ENCODE results near the gene IVD. TPM values are rescaled to one million over a fixed set of nuclear protein-coding genes. Genes with fewer than 3 reads are reported as not detected.

IVD gene
- total RNA-seq, 1 experiment from 2014 or later: 93.1 TPM

GRCh38 chr15:40372981-40373380 lies 32.6 kb upstream of the IVD start:
- Histone ChIP-seq H3K18ac (ENCODE audit: insufficient read length, low read depth, low read length) (no peak overlapping the region), H2BK12ac (ENCODE audit: insufficient read length, low read depth, low read length) (no peak overlapping the region), H3K79me2 (ENCODE audit: insufficient read depth, low read length) (no peaks in the 10 kb centered on the region), H2AFZ (ENCODE audit: low read length) (no peak overlapping the region), H4K20me1 (ENCODE audit: control insufficient read depth, insufficient read depth, insufficient read length) (no peaks in the 10 kb centered on the region), H3K4ac (ENCODE audit: low read depth, low read length) (no peak overlapping the region), H2BK20ac (ENCODE audit: low read depth, low read length, poor library complexity, severe bottlenecking) (no peak overlapping the region), H3K27me3 (ENCODE audit: insufficient read depth, low read length) (no peaks in the 10 kb centered on the region; the same call in 1 of the 2 replicates), H4K8ac (replicated peaks; ENCODE audit: insufficient read length, low read depth, low read length) (no peak overlapping the region), H3K9me3 (ENCODE audit: control insufficient read depth, low read depth, low read length) (no peaks in the 10 kb centered on the region), H4K5ac (ENCODE audit: insufficient read length, low read depth, low read length) (no peak overlapping the region), H2AK5ac (ENCODE audit: insufficient read length, low read length) (no peak overlapping the region), H2BK15ac (ENCODE audit: low read depth, low read length) (no peak overlapping the region), H3K56ac (ENCODE audit: insufficient read length, low read depth, low read length) (no peak overlapping the region), H3K14ac (ENCODE audit: insufficient read depth, low read length) (no peak overlapping the region), H3K9ac (ENCODE audit: extremely low read depth, insufficient read length, low read length) (no peak overlapping the region), H3T11ph (ENCODE audit: low read length) (no peak overlapping the region), H2BK5ac (ENCODE audit: insufficient read length, low read length) (no peak overlapping the region), H3K4me2 (ENCODE audit: insufficient read depth, insufficient read length, low read length) (no peak overlapping the region), H4K91ac (ENCODE audit: insufficient read length, low read depth, low read length) (no peak overlapping the region), H2BK120ac (ENCODE audit: low read depth, low read length, poor library complexity, severe bottlenecking) (no peak overlapping the region), H3K23me2 (ENCODE audit: insufficient read length, low read depth, low read length, poor library complexity, severe bottlenecking) (no peaks in the 10 kb centered on the region), H3K79me1 (ENCODE audit: insufficient read depth, low read depth, low read length, poor library complexity, severe bottlenecking) (no peaks in the 10 kb centered on the region), H3K27ac (ENCODE audit: insufficient read length, low read depth, low read length) (no peak overlapping the region), H3K23ac (ENCODE audit: insufficient read length, low read depth, low read length) (no peak overlapping the region), H3K4me1 (ENCODE audit: insufficient read depth, low read length) (peaks cover 6% of the 10 kb centered on the region; the same call in 1 of the 2 replicates)
- peaks cover 18 to 19% of the 10 kb centered on the region in 2 experiments for H3K4me1 Mint-ChIP-seq
- TF ChIP-seq CTCF (conservative IDR thresholded peaks at IDR 0.05): no peak
- WGBS (ENCODE audit: extremely low coverage, insufficient read length, low lambda C conversion rate): no CpG with 5 or more reads among the region's 2 CpGs
- no peak overlapping the region for H3K27ac Mint-ChIP-seq
- peaks cover 24% of the 10 kb centered on the region for H3K27me3 Mint-ChIP-seq (ENCODE audit: low read depth)
- no peak overlapping the region for H3K4me3 Mint-ChIP-seq
- no peaks in the 10 kb centered on the region; a peak in 1 of 7 replicates for H3K36me3 Mint-ChIP-seq (ENCODE audit: insufficient read depth in 1 of 3, low read depth in 3 of 3)
- H3K9me3 Mint-ChIP-seq: peaks cover 0 to 2% of the 10 kb centered on the region in 2 experiments; a peak in 1 of 5 replicates
- no peak for DNase-seq
